ENCODE data around the gene DEPDC1B. TPM values are rescaled to one million over a fixed set of nuclear protein-coding genes. Genes with fewer than 3 reads are reported as not detected.
A peak's percentile ranks its signal among the peaks of the same experiment; 100 is the strongest.

DEPDC1B gene
- total RNA-seq, 4 donors from 2014 or later = 2.7 to 3.2 (median 2.9) TPM; not detected in 1

DNA sequence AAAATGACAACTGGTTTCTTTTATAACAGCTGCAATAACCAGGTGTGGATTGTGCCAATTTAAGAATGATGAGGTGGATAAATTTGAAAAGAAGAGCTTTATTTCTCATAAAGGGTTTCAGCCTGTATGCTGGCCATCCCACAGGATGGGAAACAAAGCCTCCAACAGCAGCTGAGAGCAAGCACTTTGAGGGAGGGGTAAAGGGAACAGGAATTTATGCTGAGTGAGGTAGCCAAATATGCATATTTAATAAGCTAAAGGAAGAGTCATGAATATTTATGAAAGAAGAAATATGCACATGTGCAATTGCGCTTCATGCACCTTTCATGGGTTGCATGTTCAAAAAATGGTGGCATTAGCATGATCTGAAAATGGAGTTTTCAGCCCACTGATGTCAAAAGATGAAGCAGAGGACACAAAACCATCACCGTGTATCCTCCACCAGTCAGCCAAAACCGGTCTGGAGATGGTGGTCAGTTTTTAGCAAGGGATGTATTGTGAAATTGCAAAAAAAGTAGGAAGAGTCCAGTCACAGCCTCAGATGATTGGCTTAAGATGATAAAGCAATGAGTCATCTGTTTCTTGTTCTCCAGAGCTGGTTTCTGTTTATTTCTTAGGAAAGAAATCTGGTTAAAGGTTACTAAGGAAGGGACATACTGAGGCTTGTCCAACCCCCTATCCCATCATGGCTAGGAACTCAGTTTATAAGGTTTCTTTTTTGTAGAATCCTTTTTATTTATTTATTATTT, 47.9 kb downstream of the DEPDC1B start:
- H3K9me3 ChIP-seq = no peaks in the 10 kb centered on the region

DNA sequence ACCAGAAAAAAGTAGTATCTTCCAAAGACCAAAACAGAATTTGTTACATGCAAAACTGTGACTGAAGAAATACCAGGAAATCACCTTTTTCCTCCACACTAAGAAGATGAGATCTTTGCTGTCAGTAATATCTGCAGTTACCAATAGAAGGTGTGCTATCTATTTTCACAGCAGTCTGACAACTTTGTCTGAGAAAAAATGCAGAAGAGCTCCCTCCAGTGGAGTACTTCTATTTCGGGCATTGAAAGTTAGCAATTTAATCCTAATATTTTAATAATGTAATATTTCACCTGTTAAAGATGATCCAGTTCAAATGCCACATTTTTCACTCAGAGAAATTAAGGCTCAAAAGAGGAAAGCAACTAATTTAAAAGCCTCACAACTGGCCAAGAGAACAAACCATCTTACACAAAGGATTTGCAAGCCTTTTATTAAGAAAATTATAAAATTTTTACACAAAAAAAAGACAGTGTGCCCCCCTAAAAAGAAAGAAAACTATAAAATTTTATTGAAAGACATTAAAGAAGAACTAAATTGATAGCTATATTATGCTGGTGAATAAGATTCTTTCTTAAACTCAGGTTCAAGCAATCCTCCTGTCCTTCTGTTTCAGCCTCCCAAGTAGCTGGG, 50.6 kb downstream of the DEPDC1B start:
- Histone ChIP-seq H3K27ac (no peak overlapping the region), H3K4me1 (no peaks in the 10 kb centered on the region), H3K36me3 (no peaks in the 10 kb centered on the region), H3K9me3 (no peaks in the 10 kb centered on the region), H3K27me3 (no peaks in the 10 kb centered on the region), H3K4me3 (no peak overlapping the region)
- in situ Hi-C loops (cut with MboI; ENCODE audit: low pct_ligation_motif_present in 1 of 4, low pct_unique_long_range_greater_than_20kb in 1 of 4, low sequenced_read_pairs in 3 of 4) = no loop called here
- no peak for DNase-seq
- intact Hi-C loops (cut with DNase I; ENCODE audit: low total_unique reads) = loop anchor here (5.0 kb wide), 1 partner anchor 837 kb away; no protein-coding TSS in a partner anchor
- 0 to 10% methylated on average over 1 of the region's 1 CpG for WGBS, 2 donors (ENCODE audit: low coverage in 1 of 2)
- TF ChIP-seq EP300 (IDR thresholded peaks at IDR 0.05; ENCODE audit: low read depth) (no peak), CTCF (IDR thresholded peaks at IDR 0.05) (peak; percentile 32 to 48 (median 45))

More for the DNA sequence above, 47.9 kb downstream of the DEPDC1B start:
- in situ Hi-C loops (cut with MboI; ENCODE audit: low pct_ligation_motif_present in 1 of 4, low pct_unique_long_range_greater_than_20kb in 1 of 4, low sequenced_read_pairs in 3 of 4) (loop anchor here in 1 of 4 donors (10.0 to 25.0 kb wide), 2 partner anchors 365 to 837 kb away; no protein-coding TSS in a partner anchor), intact Hi-C loops (cut with DNase I; ENCODE audit: low total_unique reads) (no loop called here)
- H3K36me3 ChIP-seq = no peaks in the 10 kb centered on the region
- no peaks in the 10 kb centered on the region for H3K27me3 ChIP-seq
- no peak overlapping the region for H3K4me3 ChIP-seq
- H3K4me1 ChIP-seq = no peaks in the 10 kb centered on the region
- no peak for TF ChIP-seq CTCF (IDR thresholded peaks at IDR 0.05)
- TF ChIP-seq POLR2A (IDR thresholded peaks at IDR 0.05) = no peak
- TF ChIP-seq POLR2AphosphoS5 (IDR thresholded peaks at IDR 0.05) = no peak
- no peak for TF ChIP-seq EP300 (IDR thresholded peaks at IDR 0.05; ENCODE audit: low read depth)
- DNase-seq = no peak
- no peak overlapping the region for H3K27ac ChIP-seq
- 81 to 95% methylated on average over 3 of the region's 3 CpGs for WGBS, 2 donors (ENCODE audit: low coverage in 1 of 2)

DNA sequence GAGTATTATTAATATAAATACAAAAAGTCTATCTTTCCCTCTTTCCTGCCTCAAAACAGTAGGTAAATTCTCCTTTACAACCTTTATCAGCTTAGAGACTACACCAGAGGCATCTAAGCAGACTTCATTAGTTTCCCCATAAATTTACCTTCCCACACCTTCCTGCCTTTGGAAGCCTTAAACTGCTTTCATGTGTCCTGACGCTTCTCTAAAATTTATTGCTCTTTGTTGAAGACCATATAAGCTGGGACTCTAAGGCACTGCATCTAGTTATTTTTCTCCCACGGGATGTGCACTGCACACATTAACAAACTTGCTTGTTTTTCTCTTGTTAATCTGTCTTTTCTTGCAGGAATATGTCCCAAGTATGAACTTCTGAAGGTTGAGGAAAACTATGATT, 51.8 kb downstream of the DEPDC1B start:
- Histone ChIP-seq H3K27me3 (no peaks in the 10 kb centered on the region), H3K36me3 (no peaks in the 10 kb centered on the region), H3K4me3 (no peak overlapping the region), H3K27ac (no peak overlapping the region), H3K9me3 (no peaks in the 10 kb centered on the region), H3K4me1 (no peaks in the 10 kb centered on the region)
- no peak for DNase-seq
- intact Hi-C loops (cut with DNase I; ENCODE audit: low total_unique reads) = loop anchor here (5.0 kb wide), 1 partner anchor 836 kb away; no protein-coding TSS in a partner anchor
- in situ Hi-C loops (cut with MboI; ENCODE audit: low pct_ligation_motif_present in 1 of 4, low pct_unique_long_range_greater_than_20kb in 1 of 4, low sequenced_read_pairs in 3 of 4) = no loop called here
- WGBS, 2 donors (ENCODE audit: low coverage in 1 of 2) = 48 to 72% methylated on average over 2 of the region's 2 CpGs
- TF ChIP-seq POLR2AphosphoS5 (IDR thresholded peaks at IDR 0.05) (no peak), POLR2A (IDR thresholded peaks at IDR 0.05) (no peak), EP300 (IDR thresholded peaks at IDR 0.05; ENCODE audit: low read depth) (no peak), CTCF (IDR thresholded peaks at IDR 0.05) (no peak)

DNA sequence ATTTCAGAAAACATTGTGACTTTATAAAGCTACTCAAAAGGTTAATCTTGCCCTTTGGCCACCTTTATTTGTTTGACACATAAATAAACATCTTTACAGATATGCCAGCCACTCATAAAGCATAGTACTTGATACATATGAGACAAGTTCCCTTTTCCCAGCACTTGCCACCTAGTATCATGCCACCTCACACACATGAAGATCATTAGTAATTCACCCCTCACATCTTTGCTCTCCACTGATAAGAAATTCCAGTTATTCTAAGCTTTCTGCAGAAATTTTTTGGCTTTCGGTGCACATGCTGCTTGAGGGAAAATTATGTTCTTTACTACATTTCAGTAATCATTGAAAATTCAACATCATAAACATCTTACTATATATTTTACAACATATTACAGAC, 59.1 kb downstream of the DEPDC1B start:
- Histone ChIP-seq H3K27ac (no peak overlapping the region), H3K4me1 (no peaks in the 10 kb centered on the region), H3K27me3 (no peaks in the 10 kb centered on the region), H3K36me3 (no peaks in the 10 kb centered on the region), H3K9me3 (no peaks in the 10 kb centered on the region), H3K4me3 (no peak overlapping the region)
- DNase-seq = no peak
- in situ Hi-C loops (cut with MboI; ENCODE audit: low pct_ligation_motif_present in 1 of 4, low pct_unique_long_range_greater_than_20kb in 1 of 4, low sequenced_read_pairs in 3 of 4) (no loop called here), intact Hi-C loops (cut with DNase I; ENCODE audit: low total_unique reads) (no loop called here)
- TF ChIP-seq EP300 (IDR thresholded peaks at IDR 0.05; ENCODE audit: low read depth) (no peak), POLR2AphosphoS5 (IDR thresholded peaks at IDR 0.05) (no peak), POLR2A (IDR thresholded peaks at IDR 0.05) (no peak), CTCF (IDR thresholded peaks at IDR 0.05) (no peak)
- 92 to 100% methylated on average over 1 of the region's 1 CpG for WGBS, 2 donors (ENCODE audit: low coverage in 1 of 2)
